NCI-H2029 treated with DMSO at 0.1 percent for 48 hours (cell line): ENCODE measurements around the gene E2F2.
"Not testable (repeated sequence)": the region's sequence is repeated elsewhere in the genome, so short reads cannot be mapped to it uniquely, and the experiment has no call there.

Experiments used
- DNase-seq: peaks from one replicate; lab custom pipeline; 2025; lab: John Stamatoyannopoulos, UW

Gene E2F2

GRCh38 chr1:23546897-23547584, 16.0 kb upstream of the E2F2 start:
- no peak for DNase-seq

- no peak for DNase-seq
Observed at GRCh38 chr1:23545851-23546250, 14.8 kb upstream of the E2F2 start.

- no peak for DNase-seq
Observed at GRCh38 chr1:23544444-23545389, 13.7 kb upstream of the E2F2 start.

DNA sequence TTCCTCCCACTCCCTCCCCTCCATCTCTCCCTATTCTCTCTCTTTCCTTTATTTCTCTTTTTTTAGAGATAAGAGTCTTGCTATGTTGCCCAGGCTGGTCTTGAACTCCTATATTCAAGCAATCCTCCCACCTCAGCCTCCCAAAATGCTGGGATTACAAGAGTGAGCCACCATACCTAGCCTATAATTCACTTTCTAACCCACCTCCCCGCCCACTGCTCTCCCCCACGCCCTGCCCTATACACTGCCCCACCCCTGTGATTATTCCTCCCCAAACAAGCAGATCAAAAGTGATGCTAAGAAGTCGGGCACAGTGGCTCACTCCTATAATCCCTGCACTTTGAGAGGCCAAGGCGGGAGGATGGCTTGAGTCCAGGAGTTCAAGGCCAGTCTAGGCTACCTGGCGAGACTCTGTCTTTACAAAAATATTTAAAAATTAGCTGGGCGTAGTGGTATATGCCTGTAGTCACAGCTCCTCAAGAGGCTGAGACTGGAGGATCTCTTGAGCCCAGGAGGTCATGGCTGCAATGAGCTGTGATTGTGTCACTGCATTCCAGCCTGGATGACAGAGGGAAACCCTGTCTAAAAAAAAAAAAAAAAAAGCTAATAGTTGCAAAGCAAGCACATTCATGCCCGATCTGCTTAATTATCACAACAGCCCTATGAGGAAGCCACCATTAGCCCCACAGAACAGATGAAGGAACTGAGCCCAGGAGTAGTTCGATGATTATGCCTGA, 12.8 kb upstream of the E2F2 start:
- no peak for DNase-seq

GRCh38 chr1:23542940-23543339, 11.9 kb upstream of the E2F2 start:
- DNase-seq = not testable (repeated sequence)

DNA sequence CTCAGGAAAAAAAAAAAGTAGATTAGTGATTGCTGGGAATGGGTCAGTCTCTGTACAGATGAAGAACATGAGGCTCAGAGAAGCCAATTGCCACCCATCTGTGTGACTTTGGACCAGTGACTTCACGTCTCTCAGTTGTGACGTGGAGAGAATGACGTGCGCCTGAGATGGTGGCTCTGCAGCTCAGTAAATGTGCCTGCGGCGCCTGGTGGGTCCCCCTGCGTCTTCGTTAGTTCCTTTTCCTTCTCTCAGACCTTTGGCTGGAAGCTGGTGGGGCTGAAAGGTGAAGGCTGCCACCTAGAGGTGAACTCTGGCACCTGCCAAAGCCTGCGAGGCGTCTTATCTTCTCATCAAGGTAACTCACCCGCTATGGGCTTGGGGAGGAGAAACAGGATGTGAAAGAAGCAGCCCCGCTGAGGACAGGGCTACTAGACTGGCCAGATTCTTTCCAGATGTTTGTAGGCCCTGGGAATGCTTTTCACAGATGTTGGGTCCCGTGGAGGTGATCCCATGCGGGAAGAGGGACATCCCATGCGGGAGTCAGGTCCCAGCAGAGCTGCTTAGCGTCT, 8.7 kb upstream of the E2F2 start:
- DNase-seq = peak; percentile 68

DNA sequence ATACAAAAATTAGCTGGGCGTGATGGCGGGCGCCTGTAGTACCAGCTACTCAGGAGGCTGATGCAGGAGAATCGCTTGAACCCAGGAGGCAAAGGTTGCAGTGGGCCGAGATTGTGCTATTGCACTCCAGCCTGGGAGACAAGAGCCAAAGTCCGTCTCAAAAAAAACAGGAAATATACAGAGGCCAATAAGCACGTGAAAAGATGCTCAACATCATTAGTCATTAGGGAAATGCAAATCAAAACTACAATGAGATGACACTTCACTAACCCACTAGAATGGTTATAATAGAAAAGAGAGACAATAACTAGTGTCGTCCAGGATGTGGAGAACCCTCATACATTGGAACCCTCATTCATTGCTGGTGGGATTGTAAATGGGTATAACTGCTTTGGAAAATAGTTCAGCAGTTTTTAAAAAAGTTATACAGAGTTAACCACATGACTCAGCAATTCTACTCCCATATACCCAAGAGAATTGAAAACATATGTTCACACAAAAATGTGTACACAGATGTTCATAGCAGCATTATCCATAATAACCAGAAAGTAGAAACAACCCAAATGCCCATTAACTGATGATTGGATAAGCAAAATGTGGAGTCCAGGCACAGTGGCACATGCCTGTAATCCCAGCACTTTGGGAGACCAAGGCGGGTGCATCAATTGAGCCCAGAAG, 6.4 kb upstream of the E2F2 start:
- no peak for DNase-seq

DNA sequence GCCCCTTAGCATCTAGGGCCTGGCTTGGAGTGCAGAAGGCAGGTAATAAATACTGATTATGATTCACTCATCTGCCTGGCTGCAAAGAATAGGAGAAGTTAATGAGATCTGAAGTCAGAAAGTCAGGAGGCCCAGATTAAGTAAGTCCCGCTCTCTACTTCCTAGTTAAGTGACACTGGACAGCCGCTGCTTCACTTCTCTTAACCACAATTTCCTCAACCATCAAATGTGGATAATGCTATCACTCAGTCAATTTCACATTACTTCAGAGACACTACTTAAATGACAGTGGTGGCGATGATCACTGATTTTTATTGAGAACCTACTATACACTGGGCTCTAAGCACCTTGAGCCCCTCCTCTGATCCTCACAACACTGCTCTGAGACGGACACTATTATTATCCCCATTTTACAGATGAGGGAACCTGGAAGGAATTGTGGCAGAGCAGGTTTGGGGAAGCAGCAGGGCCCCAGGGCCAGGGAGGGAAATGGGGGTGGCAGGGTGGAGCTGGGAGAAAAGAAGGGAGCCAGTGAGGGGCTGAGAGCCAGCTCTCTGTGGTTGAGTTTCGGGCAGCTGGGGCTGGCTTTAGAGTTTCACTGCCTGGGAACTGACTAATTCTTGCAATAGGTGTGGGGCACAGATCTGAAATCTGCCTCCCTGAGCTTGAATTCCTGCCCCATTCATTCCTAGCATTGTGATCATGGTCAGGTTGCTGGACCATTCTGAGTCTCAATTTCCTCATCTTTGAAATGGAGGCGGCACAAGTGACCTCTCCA, 2.4 kb upstream of the E2F2 start:
- DNase-seq = no peak

- no peak for DNase-seq
Observed at GRCh38 chr1:23531562-23532094, 595 bp upstream of the E2F2 start.

DNA sequence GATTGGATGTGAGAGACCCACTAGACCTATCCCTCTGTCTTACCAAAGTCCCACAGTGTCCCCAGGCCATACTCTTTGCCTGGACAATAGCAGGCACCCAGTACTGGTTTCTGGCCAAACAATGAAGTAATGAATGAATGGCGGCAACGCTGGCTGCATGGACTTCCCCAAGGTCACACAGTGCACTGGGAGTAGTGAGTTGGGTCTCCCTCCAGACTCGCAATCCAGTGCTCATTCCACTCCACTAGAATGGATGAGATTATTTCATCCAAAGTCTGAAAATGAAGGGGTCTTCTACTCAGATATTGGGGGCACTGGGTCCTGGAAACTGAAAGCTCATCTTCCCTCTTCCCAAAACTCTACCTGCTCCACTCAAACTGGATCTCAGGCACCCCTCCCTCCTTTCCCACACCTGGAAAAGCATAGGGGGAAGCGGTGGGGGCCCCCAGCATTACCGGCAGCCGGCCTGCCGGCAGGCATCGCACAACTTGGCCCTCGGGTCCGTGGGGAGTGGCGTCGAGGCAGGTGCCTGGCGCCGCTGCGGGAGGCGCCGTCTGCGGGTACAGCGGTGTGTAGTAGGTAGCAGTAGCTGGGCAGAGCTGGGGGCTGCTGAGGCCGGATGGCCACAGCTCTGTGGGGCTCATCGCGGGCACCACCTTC, 816 bp downstream of the E2F2 start:
- DNase-seq = no peak

DNA sequence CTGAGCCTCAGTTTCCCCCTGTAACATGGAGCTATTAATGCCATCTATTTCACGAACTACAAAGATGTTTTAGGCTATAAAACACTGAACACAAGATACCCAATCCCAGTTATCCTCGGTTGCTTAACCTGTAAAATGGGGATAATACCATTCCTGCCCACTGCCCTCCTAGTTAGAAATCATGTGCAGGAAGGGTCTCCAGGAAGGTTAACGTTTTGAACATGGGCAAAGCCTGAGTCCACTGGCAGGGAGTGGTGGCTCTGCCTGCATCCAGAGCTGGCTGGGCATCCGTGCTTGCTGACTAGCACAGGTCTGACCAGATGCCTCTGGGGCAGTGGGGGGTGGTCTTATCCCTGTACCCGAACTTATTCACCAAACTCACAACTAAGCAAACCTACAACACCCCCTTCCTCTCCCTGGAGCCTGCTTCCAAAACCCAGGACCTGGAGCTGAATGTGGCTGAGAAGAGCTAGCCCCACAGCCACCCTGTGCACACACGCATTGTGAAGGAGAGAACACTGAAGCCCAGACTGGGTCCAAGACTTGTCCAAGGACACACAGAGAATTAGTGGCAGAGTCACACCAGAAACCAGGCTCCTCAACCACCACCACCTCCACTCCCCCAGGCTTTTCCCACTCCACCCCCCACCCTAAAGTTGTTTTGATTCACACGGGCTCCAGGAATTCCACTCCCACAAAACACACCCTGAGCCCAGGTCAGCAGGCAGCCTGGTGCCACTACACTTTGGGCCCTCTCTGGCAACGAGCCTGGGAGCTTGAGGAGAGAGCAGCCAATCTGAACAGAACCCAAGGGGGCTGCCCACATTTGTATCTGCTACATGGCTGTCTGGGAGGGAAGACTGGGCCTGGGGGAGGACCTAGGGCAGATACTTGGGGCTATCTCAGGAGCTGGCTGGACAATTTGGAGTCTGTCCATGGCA, 1.6 kb downstream of the E2F2 start:
- no peak for DNase-seq

GRCh38 chr1:23528250-23528978, 2.6 kb downstream of the E2F2 start:
- DNase-seq = no peak

GRCh38 chr1:23527900-23528249, 3.2 kb downstream of the E2F2 start:
- no peak for DNase-seq

- no peak for DNase-seq
Observed at GRCh38 chr1:23527366-23527765, 3.7 kb downstream of the E2F2 start.

- no peak for DNase-seq
Observed at GRCh38 chr1:23526329-23527041, 4.5 kb downstream of the E2F2 start.

DNA sequence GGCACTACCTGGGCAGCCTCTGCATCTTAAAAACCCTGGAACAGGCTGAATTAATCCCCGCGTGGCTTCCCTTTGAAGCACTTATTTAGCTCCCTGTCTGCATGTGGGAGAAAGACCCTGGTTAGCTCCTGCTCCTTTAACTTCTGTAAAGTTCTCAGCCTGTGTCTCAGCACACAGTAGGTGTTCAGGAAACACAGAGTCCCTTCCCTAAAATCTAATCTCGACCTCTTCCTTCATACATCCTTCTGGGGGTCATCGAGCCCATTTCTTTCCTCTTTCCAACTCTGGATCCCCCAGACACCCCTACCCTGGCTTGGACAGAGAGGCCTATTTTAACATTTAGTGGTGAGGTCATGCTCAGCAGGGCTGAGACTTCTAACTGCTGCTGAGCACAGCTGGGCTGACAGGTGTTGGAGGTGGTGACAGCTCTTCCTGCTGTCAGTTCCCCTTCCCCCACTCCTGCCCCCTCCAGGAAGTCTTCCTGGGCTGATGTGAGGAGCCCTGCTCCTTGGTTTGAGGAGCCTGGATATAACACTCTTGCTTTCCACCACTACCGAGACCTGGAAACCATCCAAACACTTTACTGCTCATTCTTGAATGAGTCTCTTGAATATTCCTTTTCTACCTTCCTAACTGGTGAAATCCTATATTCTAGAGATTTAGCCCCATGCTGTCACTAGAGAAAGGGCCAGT, 5.3 kb downstream of the E2F2 start:
- DNase-seq = no peak
